WTC11 (cell line): ENCODE results near the gene USF3. TPM values are rescaled to one million over a fixed set of nuclear protein-coding genes. Genes with fewer than 3 reads are reported as not detected.

Source experiments
- ATAC-seq: fragments of 200-7000 bp; cut with Tn5 transposase; 2 replicates; pipeline ENCODE4 v1.10.0; 2021; ENCODE audit warnings: mild to moderate bottlenecking, moderate library complexity
- CTCF ChIA-PET: fragments of 300-600 bp; sonication (Branson Sonifier 250); formaldehyde crosslinking; loops from one replicate; lab custom pipeline; 2021; ENCODE audit warnings: antibody characterized with exemption; lab: Charles Lee
- POLR2A ChIA-PET: fragments of 350-600 bp; sonication (Branson Sonifier 250); formaldehyde crosslinking; loops from one replicate; lab custom pipeline; 2021; ENCODE audit warnings: antibody characterized with exemption; lab: Charles Lee
- DNase-seq: peaks from one replicate; pipeline ENCODE4 v3.0.0; 2021; ENCODE audit warnings: low spot score
- H3K27ac Mint-ChIP-seq: 2 replicates; pipeline ENCODE4 v1.8.0; 2021; ENCODE audit warnings: mixed read lengths
- H3K27me3 Mint-ChIP-seq: 2 replicates; pipeline ENCODE4 v1.8.0; 2021; ENCODE audit warnings: low read depth, mild to moderate bottlenecking, moderate library complexity, mixed read lengths
- H3K36me3 Mint-ChIP-seq: 2 replicates; pipeline ENCODE4 v1.8.0; 2021; ENCODE audit warnings: mixed read lengths
- H3K4me1 Mint-ChIP-seq: 2 replicates; pipeline ENCODE4 v1.8.0; 2022; ENCODE audit warnings: mixed read lengths
- H3K4me3 Mint-ChIP-seq: 2 replicates; pipeline ENCODE4 v1.8.0; 2021; ENCODE audit warnings: mild to moderate bottlenecking, moderate library complexity, mixed read lengths
- H3K9me3 Mint-ChIP-seq: 2 replicates; pipeline ENCODE4 v1.8.0; 2021; ENCODE audit warnings: mixed read lengths
- AR ChIP-seq: fragments of 250-450 bp; sonication (Bioruptor Pico); IDR thresholded peaks from 2 replicates; pipeline ENCODE4 v1.9.0; 2021; ENCODE audit warnings: mild to moderate bottlenecking
- CREM ChIP-seq: sonication (generic); formaldehyde crosslinking; IDR thresholded peaks from 2 replicates; pipeline ENCODE4 v1.8.1; 2022; ENCODE audit warnings: mild to moderate bottlenecking, missing genetic modification reagents, moderate library complexity
- FOXJ3 ChIP-seq: sonication (generic); formaldehyde crosslinking; IDR thresholded peaks from 2 replicates; pipeline ENCODE4 v1.9.0; 2021; ENCODE audit warnings: missing genetic modification reagents, mild to moderate bottlenecking, borderline replicate concordance
- IRF1 ChIP-seq: sonication (generic); formaldehyde crosslinking; IDR thresholded peaks from 2 replicates; pipeline ENCODE4 v1.8.0; 2023; ENCODE audit warnings: missing genetic modification reagents
- NFYB ChIP-seq: sonication (generic); formaldehyde crosslinking; conservative IDR thresholded peaks from 2 replicates; pipeline ENCODE4 v1.8.0; 2022; ENCODE audit warnings: low read depth, missing genetic modification reagents
- RORB ChIP-seq: fragments of 250-450 bp; sonication (Bioruptor Pico); IDR thresholded peaks from 2 replicates; pipeline ENCODE4 v1.9.0; 2021; ENCODE audit warnings: mild to moderate bottlenecking
- SMAD4 ChIP-seq: sonication (generic); formaldehyde crosslinking; IDR thresholded peaks from 2 replicates; pipeline ENCODE4 v1.8.0; 2022; ENCODE audit warnings: mild to moderate bottlenecking, missing genetic modification reagents
- ZNF138 ChIP-seq: sonication (generic); formaldehyde crosslinking; conservative IDR thresholded peaks from 2 replicates; pipeline ENCODE4 v1.8.1; 2022; ENCODE audit warnings: mild to moderate bottlenecking, moderate library complexity, missing genetic modification reagents
- ZNF232 ChIP-seq: sonication (generic); formaldehyde crosslinking; IDR thresholded peaks from 2 replicates; pipeline ENCODE4 v1.8.0; 2022; ENCODE audit warnings: mild to moderate bottlenecking, missing genetic modification reagents
- ZNF416 ChIP-seq: fragments of 250-450 bp; sonication (Bioruptor Pico); IDR thresholded peaks from 2 replicates; pipeline ENCODE4 v1.9.0; 2021; ENCODE audit warnings: mild to moderate bottlenecking, inconsistent platforms
- ZNF425 ChIP-seq: fragments of 250-450 bp; sonication (Bioruptor Pico); conservative IDR thresholded peaks from 2 replicates; pipeline ENCODE4 v1.9.0; 2021; ENCODE audit warnings: mild to moderate bottlenecking
- total RNA-seq: library from RNA; stranded (reverse); gene quantifications from 3 replicates; pipeline ENCODE4 v1.2.3, GENCODE V29; 2021
- TF ChIP-seq, protein P1 (sequence below): sonication (generic); formaldehyde crosslinking; IDR thresholded peaks from 2 replicates; pipeline ENCODE4 v1.8.1; 2023; ENCODE audit warnings: mild to moderate bottlenecking, missing genetic modification reagents, borderline replicate concordance
- TF ChIP-seq, protein P2 (sequence below): sonication (generic); formaldehyde crosslinking; IDR thresholded peaks from 2 replicates; pipeline ENCODE4 v1.8.1; 2022; ENCODE audit warnings: mild to moderate bottlenecking, moderate library complexity, missing genetic modification reagents
- TF ChIP-seq, protein P3 (sequence below): fragments of 250-450 bp; sonication (Bioruptor Pico); IDR thresholded peaks from 2 replicates; pipeline ENCODE4 v1.9.0; 2021; ENCODE audit warnings: mild to moderate bottlenecking, borderline replicate concordance
- TF ChIP-seq, protein P4 (sequence below): sonication (generic); formaldehyde crosslinking; IDR thresholded peaks from 2 replicates; pipeline ENCODE4 v1.8.0; 2022; ENCODE audit warnings: missing genetic modification reagents

The USF3 gene
- total RNA-seq, 1 experiment from 2014 or later, result 16.4 TPM

DNA sequence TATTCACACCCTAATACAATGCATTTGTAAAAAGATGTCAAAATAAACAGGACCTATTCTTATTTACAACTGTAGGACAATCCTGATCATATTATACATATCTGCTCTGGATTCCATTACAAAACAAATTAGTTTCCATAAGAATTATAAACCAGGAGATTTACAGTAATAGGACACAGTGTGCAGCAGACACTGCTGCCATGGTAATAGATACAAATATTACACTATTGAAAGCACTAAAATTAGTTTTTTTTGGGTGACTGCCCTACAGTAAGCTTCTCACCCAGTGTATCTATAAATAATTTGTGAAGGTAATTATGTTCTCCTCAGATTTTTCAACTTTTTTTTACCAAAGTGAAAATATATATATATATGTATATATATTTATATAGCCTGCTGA is 47.9 kb downstream of the USF3 start:
- no peaks in the 10 kb centered on the region for H3K4me1 Mint-ChIP-seq
- H3K4me3 Mint-ChIP-seq, result no peak overlapping the region
- ATAC-seq, result no peak

More for the DNA sequence above, 47.9 kb downstream of the USF3 start:
- DNase-seq, result no peak
- Mint-ChIP-seq H3K36me3 (peaks cover 22% of the 10 kb centered on the region), H3K27ac (no peak overlapping the region), H3K27me3 (no peaks in the 10 kb centered on the region; the same call in 1 of the 2 replicates), H3K9me3 (peaks cover 41% of the 10 kb centered on the region)
- POLR2A ChIA-PET, result no interaction called here
- CTCF ChIA-PET, result no interaction called here
- TF ChIP-seq FOXJ3 (CRISPR knock-in tag), result no peak
- TF ChIP-seq ZNF138 (CRISPR knock-in tag), result no peak
- no peak for TF ChIP-seq AR
- TF ChIP-seq, protein P1, sequence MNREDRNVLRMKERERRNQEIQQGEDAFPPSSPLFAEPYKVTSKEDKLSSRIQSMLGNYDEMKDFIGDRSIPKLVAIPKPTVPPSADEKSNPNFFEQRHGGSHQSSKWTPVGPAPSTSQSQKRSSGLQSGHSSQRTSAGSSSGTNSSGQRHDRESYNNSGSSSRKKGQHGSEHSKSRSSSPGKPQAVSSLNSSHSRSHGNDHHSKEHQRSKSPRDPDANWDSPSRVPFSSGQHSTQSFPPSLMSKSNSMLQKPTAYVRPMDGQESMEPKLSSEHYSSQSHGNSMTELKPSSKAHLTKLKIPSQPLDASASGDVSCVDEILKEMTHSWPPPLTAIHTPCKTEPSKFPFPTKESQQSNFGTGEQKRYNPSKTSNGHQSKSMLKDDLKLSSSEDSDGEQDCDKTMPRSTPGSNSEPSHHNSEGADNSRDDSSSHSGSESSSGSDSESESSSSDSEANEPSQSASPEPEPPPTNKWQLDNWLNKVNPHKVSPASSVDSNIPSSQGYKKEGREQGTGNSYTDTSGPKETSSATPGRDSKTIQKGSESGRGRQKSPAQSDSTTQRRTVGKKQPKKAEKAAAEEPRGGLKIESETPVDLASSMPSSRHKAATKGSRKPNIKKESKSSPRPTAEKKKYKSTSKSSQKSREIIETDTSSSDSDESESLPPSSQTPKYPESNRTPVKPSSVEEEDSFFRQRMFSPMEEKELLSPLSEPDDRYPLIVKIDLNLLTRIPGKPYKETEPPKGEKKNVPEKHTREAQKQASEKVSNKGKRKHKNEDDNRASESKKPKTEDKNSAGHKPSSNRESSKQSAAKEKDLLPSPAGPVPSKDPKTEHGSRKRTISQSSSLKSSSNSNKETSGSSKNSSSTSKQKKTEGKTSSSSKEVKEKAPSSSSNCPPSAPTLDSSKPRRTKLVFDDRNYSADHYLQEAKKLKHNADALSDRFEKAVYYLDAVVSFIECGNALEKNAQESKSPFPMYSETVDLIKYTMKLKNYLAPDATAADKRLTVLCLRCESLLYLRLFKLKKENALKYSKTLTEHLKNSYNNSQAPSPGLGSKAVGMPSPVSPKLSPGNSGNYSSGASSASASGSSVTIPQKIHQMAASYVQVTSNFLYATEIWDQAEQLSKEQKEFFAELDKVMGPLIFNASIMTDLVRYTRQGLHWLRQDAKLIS (CRISPR knock-in tag), result no peak
- TF ChIP-seq, protein P2, sequence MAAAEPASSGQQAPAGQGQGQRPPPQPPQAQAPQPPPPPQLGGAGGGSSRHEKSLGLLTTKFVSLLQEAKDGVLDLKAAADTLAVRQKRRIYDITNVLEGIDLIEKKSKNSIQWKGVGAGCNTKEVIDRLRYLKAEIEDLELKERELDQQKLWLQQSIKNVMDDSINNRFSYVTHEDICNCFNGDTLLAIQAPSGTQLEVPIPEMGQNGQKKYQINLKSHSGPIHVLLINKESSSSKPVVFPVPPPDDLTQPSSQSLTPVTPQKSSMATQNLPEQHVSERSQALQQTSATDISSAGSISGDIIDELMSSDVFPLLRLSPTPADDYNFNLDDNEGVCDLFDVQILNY (CRISPR knock-in tag), result no peak
- TF ChIP-seq, protein P3, sequence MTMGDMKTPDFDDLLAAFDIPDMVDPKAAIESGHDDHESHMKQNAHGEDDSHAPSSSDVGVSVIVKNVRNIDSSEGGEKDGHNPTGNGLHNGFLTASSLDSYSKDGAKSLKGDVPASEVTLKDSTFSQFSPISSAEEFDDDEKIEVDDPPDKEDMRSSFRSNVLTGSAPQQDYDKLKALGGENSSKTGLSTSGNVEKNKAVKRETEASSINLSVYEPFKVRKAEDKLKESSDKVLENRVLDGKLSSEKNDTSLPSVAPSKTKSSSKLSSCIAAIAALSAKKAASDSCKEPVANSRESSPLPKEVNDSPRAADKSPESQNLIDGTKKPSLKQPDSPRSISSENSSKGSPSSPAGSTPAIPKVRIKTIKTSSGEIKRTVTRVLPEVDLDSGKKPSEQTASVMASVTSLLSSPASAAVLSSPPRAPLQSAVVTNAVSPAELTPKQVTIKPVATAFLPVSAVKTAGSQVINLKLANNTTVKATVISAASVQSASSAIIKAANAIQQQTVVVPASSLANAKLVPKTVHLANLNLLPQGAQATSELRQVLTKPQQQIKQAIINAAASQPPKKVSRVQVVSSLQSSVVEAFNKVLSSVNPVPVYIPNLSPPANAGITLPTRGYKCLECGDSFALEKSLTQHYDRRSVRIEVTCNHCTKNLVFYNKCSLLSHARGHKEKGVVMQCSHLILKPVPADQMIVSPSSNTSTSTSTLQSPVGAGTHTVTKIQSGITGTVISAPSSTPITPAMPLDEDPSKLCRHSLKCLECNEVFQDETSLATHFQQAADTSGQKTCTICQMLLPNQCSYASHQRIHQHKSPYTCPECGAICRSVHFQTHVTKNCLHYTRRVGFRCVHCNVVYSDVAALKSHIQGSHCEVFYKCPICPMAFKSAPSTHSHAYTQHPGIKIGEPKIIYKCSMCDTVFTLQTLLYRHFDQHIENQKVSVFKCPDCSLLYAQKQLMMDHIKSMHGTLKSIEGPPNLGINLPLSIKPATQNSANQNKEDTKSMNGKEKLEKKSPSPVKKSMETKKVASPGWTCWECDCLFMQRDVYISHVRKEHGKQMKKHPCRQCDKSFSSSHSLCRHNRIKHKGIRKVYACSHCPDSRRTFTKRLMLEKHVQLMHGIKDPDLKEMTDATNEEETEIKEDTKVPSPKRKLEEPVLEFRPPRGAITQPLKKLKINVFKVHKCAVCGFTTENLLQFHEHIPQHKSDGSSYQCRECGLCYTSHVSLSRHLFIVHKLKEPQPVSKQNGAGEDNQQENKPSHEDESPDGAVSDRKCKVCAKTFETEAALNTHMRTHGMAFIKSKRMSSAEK (CRISPR knock-in tag), result no peak
- TF ChIP-seq ZNF232 (CRISPR knock-in tag), result no peak
- TF ChIP-seq CREM (CRISPR knock-in tag), result no peak
- TF ChIP-seq IRF1 (CRISPR knock-in tag), result no peak
- no peak for TF ChIP-seq NFYB (CRISPR knock-in tag)
- no peak for TF ChIP-seq ZNF425 (CRISPR knock-in tag)
- TF ChIP-seq SMAD4 (CRISPR knock-in tag), result no peak
- no peak for TF ChIP-seq ZNF416 (CRISPR knock-in tag)
- TF ChIP-seq RORB (CRISPR knock-in tag), result no peak
- TF ChIP-seq, protein P4, sequence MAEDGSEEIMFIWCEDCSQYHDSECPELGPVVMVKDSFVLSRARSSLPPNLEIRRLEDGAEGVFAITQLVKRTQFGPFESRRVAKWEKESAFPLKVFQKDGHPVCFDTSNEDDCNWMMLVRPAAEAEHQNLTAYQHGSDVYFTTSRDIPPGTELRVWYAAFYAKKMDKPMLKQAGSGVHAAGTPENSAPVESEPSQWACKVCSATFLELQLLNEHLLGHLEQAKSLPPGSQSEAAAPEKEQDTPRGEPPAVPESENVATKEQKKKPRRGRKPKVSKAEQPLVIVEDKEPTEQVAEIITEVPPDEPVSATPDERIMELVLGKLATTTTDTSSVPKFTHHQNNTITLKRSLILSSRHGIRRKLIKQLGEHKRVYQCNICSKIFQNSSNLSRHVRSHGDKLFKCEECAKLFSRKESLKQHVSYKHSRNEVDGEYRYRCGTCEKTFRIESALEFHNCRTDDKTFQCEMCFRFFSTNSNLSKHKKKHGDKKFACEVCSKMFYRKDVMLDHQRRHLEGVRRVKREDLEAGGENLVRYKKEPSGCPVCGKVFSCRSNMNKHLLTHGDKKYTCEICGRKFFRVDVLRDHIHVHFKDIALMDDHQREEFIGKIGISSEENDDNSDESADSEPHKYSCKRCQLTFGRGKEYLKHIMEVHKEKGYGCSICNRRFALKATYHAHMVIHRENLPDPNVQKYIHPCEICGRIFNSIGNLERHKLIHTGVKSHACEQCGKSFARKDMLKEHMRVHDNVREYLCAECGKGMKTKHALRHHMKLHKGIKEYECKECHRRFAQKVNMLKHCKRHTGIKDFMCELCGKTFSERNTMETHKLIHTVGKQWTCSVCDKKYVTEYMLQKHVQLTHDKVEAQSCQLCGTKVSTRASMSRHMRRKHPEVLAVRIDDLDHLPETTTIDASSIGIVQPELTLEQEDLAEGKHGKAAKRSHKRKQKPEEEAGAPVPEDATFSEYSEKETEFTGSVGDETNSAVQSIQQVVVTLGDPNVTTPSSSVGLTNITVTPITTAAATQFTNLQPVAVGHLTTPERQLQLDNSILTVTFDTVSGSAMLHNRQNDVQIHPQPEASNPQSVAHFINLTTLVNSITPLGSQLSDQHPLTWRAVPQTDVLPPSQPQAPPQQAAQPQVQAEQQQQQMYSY (CRISPR knock-in tag), result no peak
- TF ChIP-seq, all 79 proteins: peak for 0
